DOHH2 (cell line): ENCODE measurements around the gene RNF133.

Source experiments
- H3F3A ChIP-seq: fragments of 200-600 bp; sonication (generic), shearing (Covaris generic); 2 replicates; pipeline ENCODE4 v1.6.0; 2016; ENCODE audit warnings: antibody characterized with exemption, mild to moderate bottlenecking; ENCODE audit not compliant: control insufficient read depth, insufficient read depth
- H3K27ac ChIP-seq: fragments of 200-600 bp; sonication (generic); 2 replicates; pipeline ENCODE4 v1.5.1; 2014; ENCODE audit warnings: low read depth, mild to moderate bottlenecking, low read length, moderate library complexity
- H3K27me3 ChIP-seq: fragments of 200-600 bp; sonication (generic); 2 replicates; pipeline ENCODE4 v1.6.1; 2014; ENCODE audit warnings: mild to moderate bottlenecking, low read length, mixed read lengths; ENCODE audit not compliant: control insufficient read depth
- H3K36me3 ChIP-seq: fragments of 200-600 bp; sonication (generic); 2 replicates; pipeline ENCODE4 v1.6.1; 2014; ENCODE audit warnings: mild to moderate bottlenecking, low read length, moderate library complexity, mixed read lengths; ENCODE audit not compliant: control insufficient read depth
- H3K4me1 ChIP-seq: fragments of 200-600 bp; sonication (generic); 2 replicates; pipeline ENCODE4 v1.6.1; 2014; ENCODE audit warnings: mild to moderate bottlenecking, low read length, mixed read lengths; ENCODE audit not compliant: control insufficient read depth
- H3K4me2 ChIP-seq: fragments of 200-600 bp; sonication (generic); 2 replicates; pipeline ENCODE4 v1.6.0; 2014; ENCODE audit warnings: mild to moderate bottlenecking, low read length, moderate library complexity
- H3K4me3 ChIP-seq: fragments of 200-600 bp; sonication (generic); 2 replicates; pipeline ENCODE4 v1.5.1; 2014; ENCODE audit warnings: mild to moderate bottlenecking, low read length, mixed read lengths
- H3K79me2 ChIP-seq: fragments of 200-600 bp; sonication (generic); 2 replicates; pipeline ENCODE4 v1.6.1; 2014; ENCODE audit warnings: mild to moderate bottlenecking, low read length, mixed read lengths; ENCODE audit not compliant: control insufficient read depth
- H3K9me2 ChIP-seq: fragments of 200-600 bp; sonication (generic); replicated peaks from 2 replicates; pipeline ENCODE4 v1.6.1; 2014; ENCODE audit warnings: mild to moderate bottlenecking, low read length, mixed read lengths; ENCODE audit not compliant: control insufficient read depth
- H3K9me3 ChIP-seq: fragments of 200-600 bp; sonication (generic); 2 replicates; pipeline ENCODE4 v1.6.1; 2014; ENCODE audit warnings: antibody characterized with exemption, low read length, mixed read lengths; ENCODE audit not compliant: control insufficient read depth, insufficient read depth
- H4K20me1 ChIP-seq: fragments of 200-600 bp; sonication (generic); 2 replicates; pipeline ENCODE4 v1.6.0; 2014; ENCODE audit warnings: low read depth, mild to moderate bottlenecking, antibody characterized with exemption, low read length, moderate library complexity; ENCODE audit not compliant: control insufficient read depth, insufficient read depth
- CTCF ChIP-seq: fragments of 200-600 bp; sonication (generic); IDR thresholded peaks from one replicate; pipeline ENCODE4 v1.5.1; 2014; ENCODE audit warnings: antibody characterized with exemption, mild to moderate bottlenecking, low read depth, low read length; ENCODE audit not compliant: poor library complexity, severe bottlenecking
- EZH2phosphoT487 ChIP-seq: fragments of 200-600 bp; sonication (generic); IDR thresholded peaks from 2 replicates; pipeline ENCODE4 v1.6.1; 2017; ENCODE audit warnings: borderline replicate concordance, mild to moderate bottlenecking, antibody characterized with exemption, low read length, moderate library complexity, mixed read lengths

RNF133 gene

GRCh38 chr7:122743211-122743610, 44.3 kb upstream of the RNF133 start:
- no peak for TF ChIP-seq CTCF
- TF ChIP-seq EZH2phosphoT487 = no peak
- H3K9me2 ChIP-seq = no peaks in the 10 kb centered on the region
- H3K4me2 ChIP-seq = no peak overlapping the region
- H3K27me3 ChIP-seq = no peaks in the 10 kb centered on the region
- H3K9me3 ChIP-seq = no peaks in the 10 kb centered on the region
- no peaks in the 10 kb centered on the region for H3F3A ChIP-seq
- no peaks in the 10 kb centered on the region for H4K20me1 ChIP-seq
- no peaks in the 10 kb centered on the region for H3K79me2 ChIP-seq
- no peaks in the 10 kb centered on the region for H3K4me1 ChIP-seq
- H3K27ac ChIP-seq = no peak overlapping the region
- no peak overlapping the region for H3K4me3 ChIP-seq
- H3K36me3 ChIP-seq = no peaks in the 10 kb centered on the region

DNA sequence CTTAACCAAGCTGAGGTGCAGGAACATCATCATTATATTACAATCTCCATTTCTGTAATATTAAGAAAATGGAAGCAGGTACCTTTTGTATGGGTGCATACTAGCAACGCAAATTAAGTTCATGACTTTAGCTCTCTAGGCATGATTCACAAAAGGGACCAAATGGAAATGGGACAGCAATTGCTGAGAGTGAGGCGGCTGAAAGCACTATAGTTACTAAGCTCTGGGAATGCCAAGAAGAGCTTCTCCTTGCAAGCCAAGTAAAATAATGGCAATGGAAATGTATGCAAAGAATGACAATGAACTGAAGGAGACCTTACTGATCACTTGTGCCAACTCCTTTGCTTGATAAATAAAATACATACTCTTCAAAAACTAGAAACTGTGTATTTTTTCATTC, 40.0 kb upstream of the RNF133 start:
- no peak overlapping the region for H3K27ac ChIP-seq
- H4K20me1 ChIP-seq = no peaks in the 10 kb centered on the region
- TF ChIP-seq EZH2phosphoT487 = no peak
- TF ChIP-seq CTCF = no peak
- H3K9me3 ChIP-seq = no peaks in the 10 kb centered on the region
- no peaks in the 10 kb centered on the region for H3K27me3 ChIP-seq
- no peaks in the 10 kb centered on the region for H3K9me2 ChIP-seq
- no peaks in the 10 kb centered on the region for H3K36me3 ChIP-seq
- no peaks in the 10 kb centered on the region for H3K79me2 ChIP-seq
- no peaks in the 10 kb centered on the region for H3F3A ChIP-seq
- H3K4me3 ChIP-seq = no peak overlapping the region
- H3K4me2 ChIP-seq = no peak overlapping the region
- no peaks in the 10 kb centered on the region for H3K4me1 ChIP-seq

GRCh38 chr7:122736183-122736582, 37.3 kb upstream of the RNF133 start:
- H3K4me3 ChIP-seq = no peak overlapping the region
- H3K9me2 ChIP-seq = no peaks in the 10 kb centered on the region
- H3F3A ChIP-seq = no peaks in the 10 kb centered on the region
- no peak overlapping the region for H3K4me2 ChIP-seq
- H3K27ac ChIP-seq = no peak overlapping the region
- no peaks in the 10 kb centered on the region for H3K4me1 ChIP-seq
- no peaks in the 10 kb centered on the region for H3K36me3 ChIP-seq
- no peak for TF ChIP-seq CTCF
- H3K27me3 ChIP-seq = no peaks in the 10 kb centered on the region
- H4K20me1 ChIP-seq = no peaks in the 10 kb centered on the region
- no peaks in the 10 kb centered on the region for H3K79me2 ChIP-seq
- peaks cover 4% of the 10 kb centered on the region; the same call in 1 of the 2 replicates for H3K9me3 ChIP-seq

- H4K20me1 ChIP-seq = no peaks in the 10 kb centered on the region
- TF ChIP-seq EZH2phosphoT487 (no peak), CTCF (no peak)
- H3K79me2 ChIP-seq = no peaks in the 10 kb centered on the region
- no peaks in the 10 kb centered on the region for H3F3A ChIP-seq
- no peak overlapping the region for H3K4me2 ChIP-seq
- no peaks in the 10 kb centered on the region for H3K36me3 ChIP-seq
- no peak overlapping the region for H3K4me3 ChIP-seq
- H3K4me1 ChIP-seq = no peaks in the 10 kb centered on the region
- no peaks in the 10 kb centered on the region for H3K9me2 ChIP-seq
- no peak overlapping the region for H3K27ac ChIP-seq
- no peaks in the 10 kb centered on the region for H3K27me3 ChIP-seq
- H3K9me3 ChIP-seq = no peaks in the 10 kb centered on the region
These were observed 28.8 kb upstream of the RNF133 start for GRCh38 chr7:122727759-122728158.
